ENCODE measurements around the gene IRGC. TPM values are rescaled to one million over a fixed set of nuclear protein-coding genes. Genes with fewer than 3 reads are reported as not detected.
A peak's percentile ranks its signal among the peaks of the same experiment; 100 is the strongest.

Gene IRGC
- total RNA-seq, 1 experiment from 2014 or later: not detected

- Histone ChIP-seq H3K27me3 (replicated peaks; ENCODE audit: control insufficient read depth, insufficient read depth, low read length) (no peaks in the 10 kb centered on the region), H3K4me1 (peaks cover 12% of the 10 kb centered on the region), H3K9me3 (peaks cover 11% of the 10 kb centered on the region), H3K4me3 (ENCODE audit: low read depth, low read length) (no peak overlapping the region), H3K36me3 (ENCODE audit: control insufficient read depth, insufficient read depth, low read length) (no peaks in the 10 kb centered on the region)
- ChIA-PET CTCF (interaction anchor here (0.6 kb wide), 1 partner anchor 53 kb away, joined by 3 read pairs; no protein-coding TSS in a partner anchor), POLR2A (no interaction called here)
- TF ChIP-seq, protein P1, sequence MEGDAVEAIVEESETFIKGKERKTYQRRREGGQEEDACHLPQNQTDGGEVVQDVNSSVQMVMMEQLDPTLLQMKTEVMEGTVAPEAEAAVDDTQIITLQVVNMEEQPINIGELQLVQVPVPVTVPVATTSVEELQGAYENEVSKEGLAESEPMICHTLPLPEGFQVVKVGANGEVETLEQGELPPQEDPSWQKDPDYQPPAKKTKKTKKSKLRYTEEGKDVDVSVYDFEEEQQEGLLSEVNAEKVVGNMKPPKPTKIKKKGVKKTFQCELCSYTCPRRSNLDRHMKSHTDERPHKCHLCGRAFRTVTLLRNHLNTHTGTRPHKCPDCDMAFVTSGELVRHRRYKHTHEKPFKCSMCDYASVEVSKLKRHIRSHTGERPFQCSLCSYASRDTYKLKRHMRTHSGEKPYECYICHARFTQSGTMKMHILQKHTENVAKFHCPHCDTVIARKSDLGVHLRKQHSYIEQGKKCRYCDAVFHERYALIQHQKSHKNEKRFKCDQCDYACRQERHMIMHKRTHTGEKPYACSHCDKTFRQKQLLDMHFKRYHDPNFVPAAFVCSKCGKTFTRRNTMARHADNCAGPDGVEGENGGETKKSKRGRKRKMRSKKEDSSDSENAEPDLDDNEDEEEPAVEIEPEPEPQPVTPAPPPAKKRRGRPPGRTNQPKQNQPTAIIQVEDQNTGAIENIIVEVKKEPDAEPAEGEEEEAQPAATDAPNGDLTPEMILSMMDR (IDR thresholded peaks at IDR 0.05; ENCODE audit: insufficient read depth in 1 of 2, low read depth in 1 of 2, low read length in 1 of 2, severe bottlenecking in 1 of 2, unreplicated experiment in 1 of 2): no peak
- no peaks in the 10 kb centered on the region for H3K27me3 Mint-ChIP-seq (ENCODE audit: insufficient read depth, unreplicated experiment)
- DNase-seq: peak; percentile 28 to 61
- peak overlapping the region; percentile 32 for H3K27ac Mint-ChIP-seq (ENCODE audit: unreplicated experiment)
- peaks cover 17% of the 10 kb centered on the region for H3K4me1 Mint-ChIP-seq (ENCODE audit: low read depth, unreplicated experiment)
- no peak overlapping the region for H3K4me3 Mint-ChIP-seq (ENCODE audit: unreplicated experiment)
- peaks cover 3% of the 10 kb centered on the region for H3K36me3 Mint-ChIP-seq (ENCODE audit: insufficient read depth, unreplicated experiment)
- intact Hi-C loops (cut with micrococcal nuclease; ENCODE audit: unreplicated experiment): no loop called here
- H3K9me3 Mint-ChIP-seq (ENCODE audit: unreplicated experiment): peaks cover 5% of the 10 kb centered on the region
- no TSS peak for BruUV-seq (replicated peaks)
These were observed 11.7 kb upstream of the IRGC start for GRCh38 chr19:43704002-43704705.

GRCh38 chr19:43705729-43706128, 10.1 kb upstream of the IRGC start:
- intact Hi-C loops (cut with micrococcal nuclease; ENCODE audit: unreplicated experiment): no loop called here
- H3K4me3 ChIP-seq (ENCODE audit: low read depth, low read length): no peak overlapping the region
- no peak for DNase-seq
- peaks cover 6% of the 10 kb centered on the region for H3K36me3 Mint-ChIP-seq (ENCODE audit: insufficient read depth, unreplicated experiment)
- H3K4me3 Mint-ChIP-seq (ENCODE audit: unreplicated experiment): no peak overlapping the region
- H3K9me3 ChIP-seq: peaks cover 14% of the 10 kb centered on the region
- H3K4me1 ChIP-seq: peaks cover 12% of the 10 kb centered on the region
- no peaks in the 10 kb centered on the region for H3K27me3 ChIP-seq (replicated peaks; ENCODE audit: control insufficient read depth, insufficient read depth, low read length)
- ChIA-PET CTCF (no interaction called here), POLR2A (no interaction called here)
- TF ChIP-seq, protein P1 (IDR thresholded peaks at IDR 0.05; ENCODE audit: insufficient read depth in 1 of 2, low read depth in 1 of 2, low read length in 1 of 2, severe bottlenecking in 1 of 2, unreplicated experiment in 1 of 2): no peak
- no peaks in the 10 kb centered on the region for H3K36me3 ChIP-seq (ENCODE audit: control insufficient read depth, insufficient read depth, low read length)
- no peak overlapping the region for H3K27ac Mint-ChIP-seq (ENCODE audit: unreplicated experiment)
- no TSS peak for BruUV-seq (replicated peaks)
- no peaks in the 10 kb centered on the region for H3K27me3 Mint-ChIP-seq (ENCODE audit: insufficient read depth, unreplicated experiment)
- peaks cover 10% of the 10 kb centered on the region for H3K9me3 Mint-ChIP-seq (ENCODE audit: unreplicated experiment)
- peaks cover 17% of the 10 kb centered on the region for H3K4me1 Mint-ChIP-seq (ENCODE audit: low read depth, unreplicated experiment)

- ChIA-PET CTCF (no interaction called here), POLR2A (no interaction called here)
- Mint-ChIP-seq H3K36me3 (ENCODE audit: insufficient read depth, unreplicated experiment) (peaks cover 6% of the 10 kb centered on the region), H3K4me1 (ENCODE audit: low read depth, unreplicated experiment) (peaks cover 17% of the 10 kb centered on the region), H3K27ac (ENCODE audit: unreplicated experiment) (no peak overlapping the region), H3K9me3 (ENCODE audit: unreplicated experiment) (peaks cover 10% of the 10 kb centered on the region), H3K27me3 (ENCODE audit: insufficient read depth, unreplicated experiment) (no peaks in the 10 kb centered on the region), H3K4me3 (ENCODE audit: unreplicated experiment) (no peak overlapping the region)
- intact Hi-C loops (cut with micrococcal nuclease; ENCODE audit: unreplicated experiment): no loop called here
- H3K9me3 ChIP-seq: peaks cover 14% of the 10 kb centered on the region
- BruUV-seq (replicated peaks): no TSS peak
- peaks cover 12% of the 10 kb centered on the region for H3K4me1 ChIP-seq
- H3K36me3 ChIP-seq (ENCODE audit: control insufficient read depth, insufficient read depth, low read length): no peaks in the 10 kb centered on the region
- DNase-seq: no peak
- no peaks in the 10 kb centered on the region for H3K27me3 ChIP-seq (replicated peaks; ENCODE audit: control insufficient read depth, insufficient read depth, low read length)
- TF ChIP-seq, protein P1 (IDR thresholded peaks at IDR 0.05; ENCODE audit: insufficient read depth in 1 of 2, low read depth in 1 of 2, low read length in 1 of 2, severe bottlenecking in 1 of 2, unreplicated experiment in 1 of 2): no peak
- H3K4me3 ChIP-seq (ENCODE audit: low read depth, low read length): no peak overlapping the region
These were observed 8.6 kb upstream of the IRGC start for GRCh38 chr19:43707158-43707712.
